HG02623 (cell line): ENCODE measurements around the gene OR10AD1.

Experiments used
- ATAC-seq: cut with Tn5 transposase; IDR thresholded peaks from one replicate; pipeline ENCODE4 v1.9.1; 2021; ENCODE audit warnings: moderate library complexity; ENCODE audit not compliant: unreplicated experiment

OR10AD1 gene

DNA sequence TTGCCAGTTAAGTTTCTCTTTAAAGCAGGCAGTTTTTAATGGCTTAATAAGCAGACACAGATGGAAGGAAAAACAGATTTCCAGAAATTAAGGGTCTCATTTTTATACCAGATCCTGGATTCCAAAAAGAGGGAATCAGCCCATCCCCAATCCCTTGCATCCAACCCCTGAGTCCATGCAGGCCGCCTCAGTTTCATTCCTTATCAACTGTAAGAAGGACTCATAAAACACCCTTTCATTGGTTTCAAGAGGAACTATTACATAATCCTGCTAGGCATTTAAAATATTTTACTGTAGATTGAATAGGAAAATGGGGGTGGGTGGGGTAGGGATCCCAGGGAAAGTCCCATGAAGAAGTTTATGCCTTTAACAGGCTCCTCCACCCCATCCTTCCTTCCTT lies 10.2 kb downstream of the OR10AD1 start:
- ATAC-seq, result no peak

DNA sequence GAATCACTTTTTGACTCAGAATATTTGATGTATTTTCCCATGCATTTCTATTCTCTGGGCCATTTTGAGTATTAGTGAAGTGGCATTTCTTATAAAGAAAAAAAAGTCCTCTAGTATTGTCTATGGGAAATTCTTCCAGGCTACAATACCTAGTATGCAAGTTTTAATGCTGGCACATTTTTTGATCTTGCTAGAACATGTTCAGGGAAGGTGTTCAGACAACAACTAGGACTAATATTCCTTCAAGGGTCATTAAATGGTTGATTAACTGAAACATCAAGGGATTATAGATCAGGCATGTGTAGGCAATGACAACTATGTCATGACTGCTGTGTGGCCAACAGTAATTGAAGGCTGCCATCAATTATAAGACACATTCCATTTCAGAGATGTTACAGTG lies 12.0 kb downstream of the OR10AD1 start:
- ATAC-seq, result no peak

DNA sequence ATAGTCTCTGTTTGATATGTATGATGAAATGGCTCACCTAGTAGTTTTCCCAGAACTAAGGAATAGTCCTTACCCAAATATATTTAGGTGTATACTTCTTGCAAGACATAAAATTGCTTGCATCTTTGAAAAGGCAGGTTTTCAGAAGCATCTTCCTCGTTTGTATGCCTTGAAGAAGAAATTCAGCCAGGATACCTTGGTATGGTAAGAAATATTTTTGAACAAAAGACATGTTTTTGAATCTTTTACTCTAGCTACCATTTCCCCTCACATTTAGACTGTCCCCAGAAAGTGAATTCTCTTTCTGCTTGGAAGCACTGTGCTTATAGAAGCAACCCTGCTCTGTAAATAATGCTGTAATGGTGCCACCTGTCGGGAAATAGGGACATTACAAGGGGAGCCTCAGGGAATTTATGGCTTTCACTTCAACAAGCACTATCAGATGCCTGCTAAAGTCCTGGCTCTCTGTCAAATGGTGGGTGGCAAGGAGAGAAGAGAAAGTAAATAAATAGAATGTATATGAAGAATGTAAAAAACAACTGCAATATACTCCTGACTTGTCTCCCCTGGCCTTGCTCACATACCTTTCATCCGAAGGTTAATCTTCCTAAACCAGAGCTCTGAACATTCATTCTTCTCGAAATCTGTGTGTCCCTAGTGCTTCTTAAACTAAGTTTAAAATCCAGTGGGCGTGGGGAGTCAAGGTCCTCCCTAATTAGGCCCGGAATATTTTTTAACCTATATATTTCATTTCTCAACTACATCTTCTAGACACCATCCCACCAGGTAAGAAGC lies 13.6 kb downstream of the OR10AD1 start:
- no peak for ATAC-seq

DNA sequence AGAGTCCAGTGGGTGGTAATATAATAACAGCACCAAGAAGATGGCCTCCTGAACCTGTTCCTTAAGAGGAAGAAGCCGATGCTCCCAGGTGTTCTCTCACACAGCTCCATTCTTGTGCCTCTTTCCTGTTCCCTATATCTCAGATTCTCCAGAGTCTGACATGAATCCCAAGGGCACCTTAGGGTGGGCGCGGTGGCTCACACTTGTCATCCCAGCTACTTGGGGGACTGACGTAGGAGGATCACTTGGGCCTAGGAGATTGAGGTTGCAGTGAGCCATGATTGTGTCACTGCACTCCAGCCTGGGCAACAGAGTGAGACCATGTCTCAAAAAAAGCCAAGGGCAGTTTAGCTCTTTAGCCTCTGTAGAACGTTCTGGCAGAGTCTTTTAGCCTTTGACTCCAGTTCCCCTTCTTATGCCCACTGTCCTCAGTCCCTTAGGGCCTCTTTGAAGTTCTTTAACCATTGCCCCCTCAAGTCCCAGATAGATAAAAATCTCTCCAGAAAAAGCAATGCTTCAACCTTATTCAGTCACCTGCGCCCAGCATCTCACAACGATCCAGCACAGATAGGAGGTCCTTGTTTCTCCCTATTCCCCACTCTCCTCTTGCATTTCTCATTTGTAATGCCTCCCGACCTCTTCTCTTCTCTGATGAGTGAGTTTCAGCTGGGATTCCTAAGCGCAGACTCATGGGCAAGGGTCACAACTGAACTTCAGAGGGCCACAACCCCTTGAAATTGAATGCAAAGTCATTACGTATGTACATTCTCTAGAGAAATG lies 15.0 kb downstream of the OR10AD1 start:
- ATAC-seq, result no peak

DNA sequence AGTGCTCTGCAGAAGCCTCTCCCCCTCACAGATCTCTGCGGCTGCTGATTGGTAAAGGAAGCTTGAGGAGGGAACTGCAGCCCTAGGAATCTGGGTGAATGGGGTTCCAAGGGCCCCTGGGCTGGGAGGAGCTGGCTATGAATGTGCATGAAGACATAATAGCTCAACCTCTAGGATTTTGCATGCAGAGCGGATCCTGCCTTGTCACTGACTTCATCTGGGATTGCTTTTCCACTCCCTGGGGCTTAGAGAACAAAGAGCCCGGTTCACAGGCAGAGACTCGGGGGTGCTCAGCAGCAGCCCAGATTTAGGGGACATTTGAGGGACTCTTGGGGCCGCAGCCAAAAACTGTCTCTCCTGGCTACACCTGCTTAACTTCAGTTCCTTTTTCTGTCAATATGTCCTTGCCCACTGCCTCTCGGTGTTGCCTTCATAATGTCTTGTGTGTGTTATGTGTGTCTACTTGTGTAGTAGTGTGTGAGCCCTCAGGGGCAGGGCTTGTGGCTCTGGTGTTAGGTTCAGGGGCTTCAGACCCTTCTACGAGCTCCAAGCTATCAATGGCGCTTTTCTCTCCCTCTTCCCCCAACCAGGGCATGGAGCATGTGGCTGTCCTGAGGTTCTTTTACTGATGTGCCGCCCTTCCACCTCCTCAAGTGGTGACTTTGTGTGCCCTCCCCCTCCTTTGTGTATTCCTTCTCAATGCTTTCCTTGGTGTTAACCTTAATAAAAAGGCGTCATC lies 17.7 kb downstream of the OR10AD1 start:
- ATAC-seq, result no peak

DNA sequence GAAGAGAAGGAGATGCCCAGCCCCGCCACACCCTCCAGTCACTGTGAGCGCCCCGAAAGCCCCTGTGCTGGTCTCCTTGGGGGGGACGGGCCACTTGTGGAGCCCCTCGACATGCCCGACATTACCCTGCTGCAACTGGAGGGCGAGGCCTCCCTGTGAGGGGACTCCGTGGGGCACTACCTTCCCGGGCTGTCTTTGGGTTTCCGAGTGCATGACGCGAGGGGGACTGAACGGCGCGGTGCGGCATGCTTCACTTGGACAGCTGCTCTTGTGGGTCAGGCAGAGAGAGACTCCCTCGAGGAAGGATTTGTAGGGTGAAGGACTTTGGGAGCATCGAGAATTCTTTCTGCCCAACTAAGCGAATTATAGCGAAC lies 18.6 kb downstream of the OR10AD1 start:
- ATAC-seq, result no peak

DNA sequence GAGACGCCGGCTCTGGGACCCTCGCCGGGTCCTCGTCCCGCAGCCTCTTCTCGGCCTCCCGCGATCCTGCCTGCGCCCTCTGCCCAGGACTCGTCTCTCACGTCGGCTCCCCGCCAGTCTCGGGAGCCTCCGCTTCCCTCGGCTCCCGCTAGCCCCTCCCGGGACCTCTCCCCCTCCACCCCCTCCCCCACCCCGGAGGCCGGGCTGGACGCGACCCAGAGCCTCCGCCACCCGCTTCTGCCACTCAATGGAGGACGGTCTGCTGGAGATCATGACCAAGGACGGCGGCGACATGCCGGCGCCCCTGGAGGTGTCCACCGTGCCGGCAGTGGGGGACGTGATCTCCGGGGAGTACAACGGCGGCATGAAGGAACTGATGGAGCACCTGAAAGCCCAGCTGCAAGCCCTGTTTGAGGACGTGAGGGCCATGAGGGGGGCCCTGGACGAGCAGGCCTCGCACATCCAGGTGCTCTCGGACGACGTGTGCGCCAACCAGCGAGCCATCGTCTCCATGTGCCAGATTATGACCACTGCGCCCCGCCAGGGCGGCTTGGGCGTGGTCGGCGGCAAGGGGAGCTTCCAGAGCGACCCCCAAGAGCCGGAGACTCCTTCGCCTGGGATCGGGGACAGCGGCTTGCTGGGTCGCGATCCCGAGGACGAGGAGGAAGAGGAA lies 19.1 kb downstream of the OR10AD1 start:
- ATAC-seq, result no peak

DNA sequence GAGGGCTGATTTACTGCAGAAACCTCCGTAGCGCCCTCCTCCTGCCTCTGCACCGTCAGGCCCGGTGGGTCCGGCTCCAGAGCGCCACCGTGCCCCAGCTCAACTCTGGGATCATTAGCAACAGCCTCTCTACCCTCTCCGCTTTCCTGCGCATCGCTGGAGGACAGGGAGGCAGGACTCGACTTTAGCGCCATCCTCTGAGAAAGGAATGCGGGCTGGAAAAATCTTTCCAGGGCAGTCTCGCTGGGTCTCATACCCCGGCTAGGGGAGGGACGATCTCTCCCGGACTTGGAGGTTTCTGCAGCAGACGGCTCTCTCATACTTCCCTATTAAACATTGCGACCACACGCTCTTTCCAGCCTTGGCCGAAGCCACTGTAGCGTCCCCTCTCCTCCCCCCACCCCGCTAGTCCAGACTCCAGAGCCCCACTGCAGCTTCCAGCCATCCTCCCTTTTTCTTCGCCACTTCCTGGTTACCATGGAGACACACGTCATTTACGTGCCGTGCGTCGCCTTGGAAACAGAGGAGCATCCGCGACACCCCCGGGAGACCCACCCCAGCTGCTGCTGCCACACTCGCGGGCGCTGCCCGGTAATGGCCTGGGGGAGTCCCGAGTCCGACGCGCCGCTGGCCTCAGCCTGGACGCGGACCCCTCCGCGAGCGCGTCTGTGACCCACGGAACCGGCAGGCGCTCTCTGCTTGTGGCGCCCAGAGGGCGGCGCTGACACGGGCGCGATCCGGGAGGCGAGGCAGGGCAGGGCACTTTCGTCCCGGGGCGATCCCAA lies 19.8 kb downstream of the OR10AD1 start, which contains the start of gene CCDC184:
Gene CCDC184 (plus strand): TSS at position 554 of the 785 bp plus-strand sequence. CDS start 479 bp downstream, outside the sequence.
- ATAC-seq, result peak; percentile 66

DNA sequence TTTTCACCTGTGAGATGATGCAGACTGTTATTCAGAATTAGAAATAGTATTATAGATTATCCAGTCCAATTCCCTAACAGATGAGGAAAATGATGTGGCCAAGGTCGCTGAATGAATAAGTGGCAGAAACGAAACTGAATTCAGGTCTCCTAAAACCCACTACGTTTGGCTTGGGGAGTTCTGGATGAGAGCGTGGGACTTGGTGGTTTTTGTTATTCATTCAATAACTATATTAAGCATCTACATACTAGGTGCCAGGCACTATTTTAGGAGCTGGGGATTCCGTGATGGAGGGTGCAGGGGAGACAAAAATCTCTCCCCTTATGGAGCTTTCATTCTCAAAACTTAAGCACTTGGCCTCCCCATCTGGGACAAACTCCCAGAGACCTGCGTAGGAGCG lies 20.5 kb downstream of the OR10AD1 start:
- no peak for ATAC-seq

DNA sequence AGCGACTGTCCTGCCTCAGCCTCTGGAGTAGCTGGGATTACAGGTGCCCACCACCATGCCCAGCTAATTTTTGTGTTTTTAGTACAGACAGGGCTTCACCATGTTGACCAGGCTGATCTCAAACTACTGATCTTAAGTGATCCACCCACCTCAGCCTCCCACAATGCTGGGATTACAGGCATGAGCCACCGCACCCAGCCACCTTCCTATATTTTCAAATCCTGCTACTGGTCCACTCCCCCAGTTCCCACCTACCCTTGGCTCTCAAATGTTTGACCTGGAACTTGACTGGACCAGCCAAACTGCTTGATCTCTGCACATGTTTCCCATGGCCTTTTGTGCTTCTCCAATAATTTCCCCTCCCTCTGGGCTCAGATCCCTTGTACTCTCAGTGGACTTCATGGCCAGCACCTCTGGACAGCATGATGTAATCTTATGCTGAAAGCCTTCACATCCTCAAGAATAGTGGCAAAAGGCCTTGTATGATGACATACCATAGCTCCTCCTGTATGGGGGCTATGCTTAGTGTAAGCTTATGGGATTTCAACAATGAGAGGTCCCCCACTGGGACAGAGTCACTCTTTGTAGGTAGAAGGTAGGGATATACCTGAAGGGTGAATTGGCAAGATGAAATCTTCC lies 22.1 kb downstream of the OR10AD1 start:
- ATAC-seq, result no peak

DNA sequence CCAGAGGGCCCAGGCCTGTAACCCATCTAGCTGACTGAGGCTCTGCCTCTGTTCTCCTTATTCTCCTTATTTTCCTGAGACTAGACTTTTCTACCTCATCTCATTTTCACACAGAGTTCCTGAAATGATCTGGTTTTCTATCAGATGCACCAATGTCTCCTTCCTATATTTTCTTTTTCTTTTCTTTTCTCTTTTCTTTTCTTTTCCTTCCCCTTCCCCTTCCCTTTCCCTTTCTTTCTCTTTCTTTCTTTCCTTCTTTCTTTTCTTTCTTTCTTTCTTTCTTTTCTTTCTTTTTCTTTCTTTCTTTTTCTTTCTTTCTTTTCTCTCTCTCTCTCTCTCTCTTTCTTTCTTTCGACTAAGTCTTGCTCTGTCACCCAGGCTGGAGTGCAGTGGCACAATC lies 22.7 kb downstream of the OR10AD1 start:
- ATAC-seq, result no peak

DNA sequence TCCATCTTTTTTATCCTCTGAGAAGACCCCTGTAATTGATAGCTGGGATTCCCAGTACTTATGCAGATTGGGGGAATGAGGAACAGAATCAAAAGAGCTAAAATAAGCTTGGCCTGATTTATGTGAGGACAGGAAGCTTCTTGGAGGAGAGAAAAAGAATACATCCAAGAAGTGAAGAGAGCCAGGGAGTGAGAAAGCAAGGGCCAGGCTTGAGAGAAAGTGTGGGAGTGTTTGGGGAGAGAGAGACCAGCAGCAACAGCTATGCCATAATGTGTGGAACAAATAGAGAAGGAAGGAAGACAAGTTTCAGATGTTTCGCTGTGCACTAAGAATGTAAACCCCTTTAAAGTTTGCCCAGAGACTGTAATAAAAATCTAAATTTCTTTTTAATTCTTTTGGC lies 23.6 kb downstream of the OR10AD1 start:
- ATAC-seq, result no peak

DNA sequence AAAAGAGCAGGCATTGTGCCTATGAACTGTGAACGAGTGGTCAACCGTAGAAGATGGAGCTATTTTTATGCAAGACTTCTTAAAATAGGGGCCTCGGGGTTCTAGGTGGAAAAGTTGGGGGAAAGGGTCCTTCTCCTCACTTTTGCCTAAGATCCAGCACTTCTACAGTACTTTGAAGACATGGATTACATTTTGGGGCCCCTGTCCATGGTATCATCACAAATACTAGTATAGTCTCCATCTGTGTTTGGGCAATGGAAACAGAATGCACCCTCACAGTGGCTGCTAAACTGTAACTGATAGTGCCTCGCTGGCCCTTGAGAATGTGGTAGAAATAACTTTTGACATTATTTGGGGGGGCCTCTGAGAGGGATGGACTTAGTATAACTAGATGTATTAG lies 25.1 kb downstream of the OR10AD1 start:
- no peak for ATAC-seq

DNA sequence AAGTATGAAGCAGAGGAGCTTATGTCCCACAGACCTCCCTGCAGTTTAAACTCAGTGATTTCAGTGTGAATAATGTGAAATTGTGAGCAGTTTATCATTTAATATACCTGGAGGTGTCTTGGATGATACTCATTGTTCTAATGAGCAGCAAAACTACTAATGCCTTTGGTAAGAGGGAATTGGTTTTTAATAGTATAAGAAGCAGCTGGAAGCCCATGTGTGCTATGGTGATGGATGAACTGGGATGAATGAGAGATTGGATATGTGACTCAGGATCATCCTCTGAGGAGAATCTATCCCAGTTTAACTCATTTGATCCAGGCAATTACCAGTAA lies 26.7 kb downstream of the OR10AD1 start:
- no peak for ATAC-seq

DNA sequence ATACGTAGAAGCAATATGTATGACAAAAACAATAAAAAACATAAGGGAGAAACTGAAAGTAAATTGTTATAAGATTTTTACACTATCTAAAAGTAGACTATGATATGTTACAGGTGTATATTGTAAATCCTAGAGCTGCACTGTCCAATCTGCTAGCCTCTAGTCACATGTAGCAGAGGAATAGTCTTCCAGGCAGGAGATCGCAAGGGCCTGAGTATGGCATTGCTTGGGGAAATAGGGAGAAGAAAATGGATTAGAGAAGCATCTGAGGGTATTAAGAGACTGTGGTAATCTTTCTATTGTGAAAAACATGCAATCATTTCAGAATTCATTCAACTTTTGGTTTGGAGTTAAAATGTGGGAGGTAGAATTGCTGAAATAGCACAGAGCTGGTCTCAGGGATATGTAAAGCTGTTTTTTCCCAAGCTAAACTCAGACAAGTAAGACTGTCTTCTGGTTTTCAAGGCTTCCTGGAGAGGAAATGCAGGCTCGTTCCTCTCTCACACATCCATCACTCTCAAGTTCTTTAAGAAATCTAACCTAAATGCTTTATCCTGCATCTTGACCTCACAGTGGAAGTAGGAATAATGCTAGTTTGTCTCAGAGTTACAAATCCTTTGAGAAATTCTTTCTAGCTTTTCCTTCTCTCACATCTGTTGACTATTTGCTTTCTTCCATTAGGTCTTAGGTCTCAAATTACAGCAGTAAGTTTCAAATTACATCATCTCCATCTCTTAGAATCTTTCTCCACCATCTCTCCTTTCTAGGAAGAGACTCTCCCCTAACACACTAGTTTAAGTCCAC lies 27.3 kb downstream of the OR10AD1 start:
- ATAC-seq, result no peak

DNA sequence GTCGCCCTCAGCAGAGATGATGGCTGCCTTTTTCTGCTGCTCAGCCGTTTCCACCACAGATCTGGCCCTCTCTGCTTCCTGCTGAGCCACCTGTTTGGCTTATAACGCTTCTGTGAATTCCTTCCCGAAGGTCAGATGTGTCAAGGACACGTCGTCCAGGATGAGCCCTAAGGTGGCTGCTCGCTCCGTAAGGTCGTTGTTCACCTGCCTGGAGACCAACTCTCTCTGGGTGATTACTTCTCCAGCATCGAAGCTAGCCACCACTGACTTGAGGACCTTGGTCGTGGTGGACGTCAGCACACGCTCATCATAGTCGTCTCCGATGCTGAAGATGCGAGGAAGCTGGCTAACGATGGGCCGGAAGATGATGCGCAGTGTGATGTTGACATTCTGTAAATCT lies 34.1 kb downstream of the OR10AD1 start:
- ATAC-seq, result no peak

DNA sequence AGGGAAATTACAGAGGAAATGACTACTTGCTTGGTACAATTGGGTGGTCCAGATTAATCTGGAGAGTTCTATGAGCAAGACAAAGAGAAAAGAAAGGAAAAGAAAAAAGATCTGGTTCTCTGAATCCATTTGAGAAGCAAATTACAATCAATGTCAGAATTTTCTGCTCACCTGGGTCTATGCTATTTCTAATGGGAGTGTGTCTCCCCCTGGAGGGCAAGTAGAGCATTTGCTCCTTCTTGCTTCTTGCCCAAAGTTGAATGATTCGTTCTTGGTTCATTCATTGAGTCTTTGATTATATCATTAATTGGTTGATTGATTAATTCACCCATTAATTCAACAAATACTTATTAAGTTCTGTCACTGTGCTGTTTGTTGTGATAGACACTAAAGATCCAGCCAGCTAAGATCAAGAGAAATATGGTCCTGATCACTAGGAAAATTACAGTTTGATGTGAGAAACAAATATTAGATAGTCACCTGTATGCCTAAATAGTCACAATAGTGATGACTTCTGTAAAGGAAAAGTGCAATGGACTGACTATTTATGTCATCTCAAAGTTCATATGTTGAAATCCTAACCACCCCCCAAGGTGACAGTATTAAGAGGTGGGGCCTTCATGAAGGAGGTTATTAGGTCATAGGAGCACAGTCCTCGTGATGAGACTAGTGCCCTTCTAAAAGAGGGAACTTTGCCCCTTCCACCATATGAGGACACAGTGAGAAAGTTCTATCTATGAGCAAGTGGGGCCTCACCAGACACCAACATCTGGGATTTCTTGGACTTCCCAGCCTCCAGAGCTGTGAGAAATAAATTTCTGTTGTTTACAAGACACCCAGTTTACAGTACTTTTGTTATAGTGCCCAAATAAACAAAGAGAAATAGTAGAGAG lies 37.8 kb downstream of the OR10AD1 start:
- ATAC-seq, result peak; percentile 52

DNA sequence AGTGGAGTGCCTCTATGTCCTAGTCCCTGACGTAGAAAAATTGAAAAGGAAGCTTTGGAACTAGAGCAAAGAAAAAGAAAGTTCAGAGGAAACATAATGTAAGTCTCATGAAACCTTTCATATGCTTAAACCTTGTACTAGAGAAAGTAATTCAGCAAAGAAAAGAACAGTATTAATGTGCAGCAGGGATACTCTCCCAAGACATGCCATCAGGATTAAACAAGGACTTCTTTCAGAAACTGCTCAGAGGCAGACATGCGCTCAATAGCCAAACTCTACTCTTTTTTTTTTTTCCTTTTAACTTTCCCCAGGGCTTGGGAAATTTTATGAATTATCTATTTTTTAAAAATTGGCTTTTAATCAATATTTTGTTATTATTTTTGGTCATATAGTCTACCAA lies 38.6 kb downstream of the OR10AD1 start:
- no peak for ATAC-seq
